HG03064 (cell line): ENCODE measurements around the gene PRR5.

ENCODE experiments used
- ATAC-seq: cut with Tn5 transposase; IDR thresholded peaks from one replicate; pipeline ENCODE4 v1.9.1; 2021; ENCODE audit warnings: low read depth; ENCODE audit not compliant: unreplicated experiment

PRR5 gene

DNA sequence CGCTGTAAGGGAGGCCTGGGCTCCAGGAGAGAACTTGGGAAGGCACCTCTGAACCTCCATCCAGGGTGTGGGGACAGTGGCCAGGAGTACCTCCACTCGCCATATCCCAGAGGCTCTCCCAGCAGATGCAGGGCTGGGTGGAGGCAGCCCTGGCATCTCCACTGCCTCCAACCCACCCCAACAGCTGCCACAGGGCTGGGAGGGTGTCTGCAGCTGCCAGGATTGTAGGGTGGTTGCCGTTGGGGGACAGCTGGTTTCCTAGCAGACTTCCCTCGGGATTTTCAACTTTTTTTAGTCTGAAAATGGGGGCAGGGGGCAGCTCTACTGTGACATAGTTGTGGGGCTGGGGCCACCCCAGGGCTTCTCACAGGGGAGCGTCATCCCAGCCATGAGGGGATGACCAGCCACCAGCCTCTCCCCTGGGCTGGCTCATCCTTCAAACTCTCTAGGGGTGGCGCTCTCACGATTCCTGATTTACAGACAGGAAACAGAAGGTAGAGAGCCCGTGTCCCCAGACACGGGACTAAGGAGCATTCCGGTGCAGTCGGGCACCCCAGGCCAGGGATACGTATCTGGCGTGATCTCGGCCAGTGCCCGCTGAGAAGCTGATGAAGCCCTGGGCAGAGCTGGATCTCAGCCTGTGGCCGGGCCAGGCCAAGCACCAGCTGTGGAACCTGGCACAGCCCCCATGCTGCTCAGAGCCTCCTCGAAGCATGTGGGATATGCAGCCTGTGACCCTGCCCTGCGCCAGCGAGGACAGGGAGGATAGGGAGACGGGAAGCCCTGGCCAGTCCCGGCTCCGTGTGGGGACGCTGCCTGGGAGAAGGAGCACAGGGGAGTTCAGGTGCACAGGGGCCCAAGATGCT is 9.9 kb downstream of the PRR5 start:
- ATAC-seq: no peak

DNA sequence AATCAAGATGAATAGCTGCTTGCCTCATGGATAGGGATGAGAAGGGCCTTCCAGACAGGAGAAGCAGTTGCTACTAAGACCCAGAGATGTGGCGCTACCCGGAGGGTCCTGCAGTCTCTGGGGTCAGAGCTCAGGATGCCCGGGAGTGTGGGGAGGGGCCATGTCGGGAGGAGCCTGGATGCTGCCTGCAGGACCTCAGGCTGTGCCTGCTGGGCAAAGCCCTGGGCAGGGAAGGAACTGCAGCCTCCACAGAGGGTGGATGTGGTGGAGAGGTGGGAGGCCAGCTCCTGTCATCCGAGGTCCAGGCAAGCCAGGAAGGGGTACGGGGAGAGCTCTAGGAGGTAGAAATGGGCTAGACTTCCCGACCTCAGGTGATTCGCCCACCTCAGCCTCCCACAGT is 11.0 kb downstream of the PRR5 start:
- no peak for ATAC-seq

DNA sequence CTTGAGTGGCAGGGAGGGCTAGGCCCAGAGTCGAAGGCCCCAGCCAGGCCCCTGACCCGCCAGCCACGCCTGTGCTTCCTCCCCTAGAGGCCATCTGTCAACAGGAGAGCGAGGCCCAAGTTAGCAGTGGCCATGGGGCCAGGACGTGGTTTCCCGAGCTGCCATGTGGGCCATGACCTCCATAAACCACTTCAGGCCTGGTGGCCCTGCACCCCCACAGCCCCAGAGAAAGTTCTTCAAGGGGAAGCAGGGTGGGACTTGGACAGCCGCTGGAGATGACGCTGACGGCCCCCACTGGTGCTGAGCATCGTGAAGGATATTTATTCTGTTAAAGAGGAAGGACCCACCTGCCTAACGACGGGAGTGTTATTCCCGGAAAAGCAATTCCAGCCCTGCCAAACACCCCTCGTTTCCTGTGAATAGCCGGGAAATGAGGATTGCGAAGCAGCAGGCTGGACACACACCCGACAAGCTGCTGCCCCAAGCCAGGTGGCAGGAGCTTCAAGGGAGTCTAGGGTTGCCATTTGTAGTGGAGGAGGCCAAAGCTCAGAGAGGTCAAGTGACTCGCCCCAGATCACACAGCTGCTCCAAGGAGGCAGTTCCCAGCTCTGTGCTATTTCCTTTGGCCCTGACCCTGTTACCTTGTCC is 12.8 kb downstream of the PRR5 start:
- no peak for ATAC-seq

DNA sequence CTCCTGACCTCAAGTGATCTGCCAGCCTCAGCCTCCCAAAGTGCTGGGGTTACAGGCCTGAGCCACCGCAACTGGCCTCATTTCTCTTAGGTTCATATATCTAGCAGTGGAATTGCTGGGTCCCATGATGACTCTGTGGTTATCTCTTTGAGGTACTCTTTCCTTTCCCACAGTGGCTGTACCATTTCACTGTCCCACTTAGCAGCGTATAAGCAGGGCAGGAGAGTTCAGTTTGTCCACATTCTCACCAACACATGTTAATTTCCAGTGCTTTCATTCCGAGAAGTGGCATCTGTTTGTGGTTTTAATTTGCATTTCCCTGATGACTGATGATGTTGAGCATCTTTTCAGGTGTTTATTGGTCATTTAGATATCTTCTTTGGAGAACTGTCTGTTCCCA is 16.4 kb downstream of the PRR5 start:
- ATAC-seq: no peak

DNA sequence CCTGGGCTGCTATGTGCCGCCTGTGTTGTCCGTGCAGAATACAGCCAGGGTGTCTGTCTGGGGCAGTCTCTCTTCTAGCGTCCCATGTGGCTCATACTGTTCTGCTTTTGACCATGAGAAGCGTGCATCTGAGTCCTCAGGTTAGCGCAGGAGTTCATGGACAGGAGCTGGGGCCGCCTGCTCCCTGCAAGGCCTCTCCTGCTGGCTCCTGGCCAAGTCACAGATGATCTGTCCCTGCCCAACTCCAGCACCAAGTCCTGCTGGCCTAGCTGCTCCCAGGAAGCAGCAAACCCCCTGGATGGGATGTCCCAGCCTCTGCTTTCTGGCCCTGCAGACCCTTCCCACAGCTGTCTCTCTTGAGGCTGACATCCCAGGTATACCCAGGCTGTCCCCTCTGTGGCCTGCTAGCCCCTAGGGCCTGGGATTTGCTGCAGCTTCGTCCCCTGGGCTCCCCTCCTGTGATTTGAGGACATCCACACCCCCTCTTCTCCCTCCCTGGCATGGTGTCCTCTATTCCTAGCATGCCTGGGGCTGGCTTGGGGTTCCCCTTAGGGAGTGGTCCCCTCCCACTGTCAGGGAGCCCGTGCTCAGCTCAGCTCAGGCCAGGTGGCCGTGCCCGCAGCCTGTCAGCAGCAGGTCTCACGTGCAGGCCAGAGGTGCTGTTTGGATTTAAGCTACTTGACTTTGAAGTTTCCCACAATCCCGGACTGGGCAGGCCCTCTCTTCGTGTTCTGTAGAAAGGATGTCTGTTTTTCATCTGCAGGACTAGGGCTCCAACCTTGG is 17.8 kb downstream of the PRR5 start:
- no peak for ATAC-seq

DNA sequence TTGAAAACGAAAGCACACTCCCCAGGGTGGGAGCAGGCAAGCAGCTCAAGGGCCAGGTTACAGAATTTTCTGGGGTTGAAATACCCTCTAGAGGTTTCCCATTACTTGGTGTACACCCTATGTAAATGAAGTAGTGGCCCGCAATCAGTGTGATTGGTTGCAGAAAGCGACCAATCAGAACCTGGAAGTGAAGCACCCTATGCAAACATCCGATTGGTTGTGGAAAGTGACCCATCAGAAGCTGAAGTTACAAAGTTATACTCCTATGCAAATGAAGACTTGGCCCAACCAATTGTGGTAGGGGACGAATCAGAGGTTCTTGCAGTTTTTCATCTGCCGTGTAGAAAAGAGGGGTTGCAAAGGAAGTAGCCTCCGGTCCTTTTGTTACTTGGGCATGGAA is 19.2 kb downstream of the PRR5 start:
- no peak for ATAC-seq

DNA sequence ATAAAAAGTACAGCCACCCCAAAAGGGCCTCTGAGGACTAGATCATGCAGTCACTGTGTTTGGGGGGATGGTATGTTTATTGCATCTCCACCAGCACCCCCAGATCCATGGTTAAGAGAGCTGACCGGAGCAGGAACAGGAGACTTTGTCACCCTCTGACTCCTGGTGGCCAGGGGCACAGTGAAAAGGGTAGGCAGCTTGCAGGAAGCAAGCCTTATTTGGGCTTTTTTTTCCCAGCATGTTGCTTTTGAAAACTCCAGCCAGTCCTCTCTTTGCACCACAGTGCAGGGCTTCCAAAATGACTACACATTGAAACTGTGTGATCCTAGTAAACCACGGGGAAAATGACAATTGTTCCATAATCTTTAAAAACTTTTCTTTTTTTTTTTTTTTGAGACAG is 20.6 kb downstream of the PRR5 start:
- ATAC-seq: no peak

DNA sequence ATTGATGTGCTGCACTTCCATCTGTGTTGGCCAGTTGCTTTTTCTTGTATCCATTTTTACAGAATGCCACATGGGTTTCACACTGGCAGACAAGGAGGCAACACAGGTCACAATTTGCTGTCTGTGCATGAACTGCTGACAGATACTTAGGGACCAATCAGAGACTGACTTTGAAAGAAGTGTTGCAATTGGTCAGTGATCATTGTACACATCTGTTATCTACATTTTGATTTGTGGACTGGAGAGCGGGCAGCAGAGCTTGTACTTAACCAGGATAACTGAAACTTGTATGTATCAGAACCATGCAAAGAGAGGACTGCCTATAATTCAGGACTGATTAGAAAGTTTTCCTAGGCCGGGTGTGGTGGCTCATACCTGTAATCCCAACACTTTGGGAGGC is 21.8 kb downstream of the PRR5 start:
- ATAC-seq: no peak

DNA sequence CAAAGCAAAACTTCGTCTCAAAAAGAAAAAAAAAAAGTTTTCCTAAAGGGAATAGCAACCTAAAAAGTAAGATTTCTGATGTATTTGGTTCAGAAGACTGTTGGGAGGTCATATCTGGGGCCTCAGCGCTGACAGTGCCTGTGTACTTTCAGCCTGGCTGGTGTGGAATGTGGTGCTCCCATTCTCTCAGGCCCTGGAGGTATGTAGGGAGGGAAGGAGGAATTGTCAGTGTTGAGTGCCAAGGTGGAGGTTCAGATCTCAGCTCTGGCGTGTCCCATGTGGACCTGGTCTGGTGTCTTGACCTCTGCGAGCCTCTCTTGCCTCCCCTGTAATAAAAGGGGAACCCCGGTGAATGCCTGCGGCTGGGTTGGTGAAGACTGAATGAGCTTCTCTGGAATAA is 22.4 kb downstream of the PRR5 start:
- no peak for ATAC-seq

DNA sequence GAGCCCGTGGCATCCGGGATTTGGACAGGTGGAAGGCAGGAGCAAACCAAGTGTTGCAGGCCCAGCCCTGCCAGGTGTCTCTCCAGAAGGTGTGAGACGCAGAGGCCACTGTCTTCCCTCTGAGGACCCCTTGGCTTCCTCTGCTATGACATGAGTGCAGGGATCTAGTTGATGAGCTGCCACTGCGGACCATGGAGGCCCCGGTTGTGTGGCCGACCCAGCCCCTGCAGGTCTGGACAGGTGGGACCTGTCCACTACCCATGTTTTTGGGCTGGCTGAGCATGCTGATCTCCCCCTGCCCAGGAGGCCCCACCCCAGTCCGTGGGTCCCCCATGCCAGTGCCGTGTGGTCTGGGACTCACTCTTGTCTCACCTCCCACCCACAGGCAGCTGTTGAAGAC is 22.9 kb downstream of the PRR5 start:
- ATAC-seq: no peak

DNA sequence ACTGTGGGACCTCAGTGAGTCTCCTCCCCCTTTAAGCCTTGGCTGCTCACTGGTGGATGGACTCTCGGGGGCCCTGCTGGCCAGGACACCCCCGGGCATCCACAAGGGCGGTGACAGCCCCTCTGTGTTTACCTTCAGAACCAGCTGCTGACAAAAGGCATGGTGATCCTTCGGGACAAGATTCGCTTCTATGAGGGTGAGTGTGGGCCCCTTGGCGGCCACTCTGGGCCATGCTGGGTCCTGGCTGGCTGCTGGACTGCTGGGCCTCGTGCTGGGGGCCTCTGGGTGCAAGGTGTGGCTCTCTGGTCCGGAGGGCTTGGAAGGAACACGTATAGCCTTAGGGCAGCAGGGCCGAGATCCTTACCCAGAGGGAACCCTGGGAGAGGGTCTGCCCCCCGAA is 24.4 kb downstream of the PRR5 start:
- ATAC-seq: no peak

DNA sequence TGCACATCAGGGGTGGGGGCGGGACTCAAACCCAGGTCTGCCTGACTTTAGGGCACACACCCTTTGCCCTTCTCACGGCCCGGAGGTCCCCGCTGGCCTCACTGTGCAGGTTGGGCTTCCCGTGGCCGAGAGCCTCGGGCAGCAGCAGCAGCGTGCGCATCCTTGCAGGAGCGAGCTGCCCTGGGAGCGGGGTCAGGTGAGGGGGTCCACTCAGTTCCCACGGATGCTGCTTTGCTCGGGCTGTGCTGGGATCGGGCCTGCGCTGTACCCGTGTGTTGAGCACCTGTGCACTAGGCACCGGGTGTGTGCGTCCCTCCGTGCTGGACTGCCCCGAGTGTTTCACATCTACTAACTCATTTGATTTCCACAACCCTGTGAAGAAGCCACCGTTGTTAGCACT is 25.1 kb downstream of the PRR5 start:
- ATAC-seq: no peak

DNA sequence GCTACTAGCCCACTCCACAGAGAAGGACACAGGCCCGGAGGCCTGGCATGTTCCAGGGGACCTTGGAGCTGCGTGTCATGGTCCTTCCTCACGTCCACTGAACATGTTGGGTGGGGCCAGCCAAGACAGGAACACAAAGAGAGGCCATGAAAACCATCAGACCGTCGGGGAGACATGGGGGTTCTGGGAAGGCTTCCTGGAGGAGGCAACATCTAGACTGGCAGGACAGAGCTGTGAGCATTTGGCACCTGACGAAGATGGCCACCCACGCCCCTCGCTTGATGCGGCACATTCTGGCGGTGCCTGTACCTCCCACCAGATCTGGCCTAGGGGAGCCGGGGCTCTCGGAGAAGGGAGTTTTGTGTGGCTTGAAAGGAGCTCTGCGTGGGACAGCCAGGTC is 25.7 kb downstream of the PRR5 start:
- no peak for ATAC-seq

DNA sequence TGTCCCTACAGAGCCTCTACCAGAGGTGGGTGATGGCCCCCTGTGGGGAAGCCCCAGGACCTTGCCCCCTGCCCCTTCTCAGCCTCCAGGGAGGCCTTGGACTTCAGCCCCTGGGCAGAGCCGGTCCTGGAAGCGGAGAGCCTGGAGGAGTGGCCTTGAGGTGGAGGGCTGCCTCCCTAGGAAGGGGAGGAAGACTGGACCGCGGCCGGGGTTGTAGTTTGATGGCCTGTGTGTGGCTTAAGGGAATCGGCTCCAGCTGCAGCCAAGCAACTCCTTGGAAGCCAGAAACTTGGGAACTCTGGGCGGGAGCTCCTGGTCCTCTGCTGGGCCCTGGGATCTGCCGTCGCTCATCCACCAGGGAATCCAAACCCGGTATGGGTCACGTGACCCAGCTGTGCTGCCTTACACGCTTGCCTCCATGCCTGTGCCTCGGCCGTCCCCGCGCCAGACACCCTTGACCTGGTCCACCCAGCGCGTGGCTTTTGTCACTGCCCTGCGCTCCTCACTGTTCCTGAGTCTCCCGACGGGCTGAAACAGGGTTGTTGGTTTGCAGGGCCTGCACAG is 26.8 kb downstream of the PRR5 start:
- no peak for ATAC-seq

DNA sequence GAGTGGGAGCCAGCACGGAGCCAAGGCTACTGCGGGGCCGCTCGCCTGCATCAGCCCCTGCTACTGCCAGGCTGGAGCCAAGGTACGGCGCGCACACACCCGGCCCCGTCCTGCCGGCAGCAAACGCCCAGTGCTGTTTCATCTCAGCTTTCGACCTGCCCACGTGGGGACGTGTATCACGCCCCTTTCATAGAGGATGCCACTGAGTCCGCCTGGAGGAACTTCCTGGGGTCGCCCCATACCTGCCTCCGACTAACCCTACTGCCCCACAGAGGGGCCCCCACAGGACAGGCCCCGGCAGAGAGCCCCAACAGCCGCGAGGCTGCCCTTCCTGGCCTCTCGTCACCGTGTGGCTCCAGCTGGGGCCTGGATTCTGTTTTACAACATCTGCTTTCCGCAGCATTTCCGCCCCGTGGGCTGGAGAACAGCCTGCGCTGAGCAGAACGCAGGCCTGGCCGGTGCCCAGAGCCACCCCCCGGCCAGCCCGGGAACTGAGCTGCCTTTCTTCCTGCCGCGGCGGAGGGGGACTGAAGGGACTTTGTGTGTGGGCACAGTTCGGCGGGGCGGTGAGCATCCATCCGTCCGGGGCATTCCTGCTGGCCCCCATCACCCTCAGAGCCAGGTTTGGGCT is 27.5 kb downstream of the PRR5 start:
- no peak for ATAC-seq

DNA sequence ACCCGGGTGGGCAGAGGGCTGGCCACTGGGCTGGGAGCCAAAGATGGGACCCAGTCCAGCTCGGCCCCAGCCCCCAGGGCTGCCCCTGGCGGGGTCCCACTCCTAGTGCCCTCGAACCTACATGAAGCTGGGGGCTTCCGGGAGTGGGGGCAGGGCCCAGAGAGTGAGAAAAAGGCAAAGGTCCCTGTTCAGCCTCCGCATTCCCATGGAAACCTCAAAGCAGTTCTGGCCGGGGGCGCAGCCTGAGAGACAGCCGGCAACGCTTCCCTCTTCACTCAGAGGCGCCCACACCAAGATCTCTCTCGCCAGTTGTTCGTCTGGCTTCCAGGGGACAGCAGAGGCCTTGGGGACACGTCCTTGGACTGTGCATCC is 28.0 kb downstream of the PRR5 start:
- ATAC-seq: no peak

DNA sequence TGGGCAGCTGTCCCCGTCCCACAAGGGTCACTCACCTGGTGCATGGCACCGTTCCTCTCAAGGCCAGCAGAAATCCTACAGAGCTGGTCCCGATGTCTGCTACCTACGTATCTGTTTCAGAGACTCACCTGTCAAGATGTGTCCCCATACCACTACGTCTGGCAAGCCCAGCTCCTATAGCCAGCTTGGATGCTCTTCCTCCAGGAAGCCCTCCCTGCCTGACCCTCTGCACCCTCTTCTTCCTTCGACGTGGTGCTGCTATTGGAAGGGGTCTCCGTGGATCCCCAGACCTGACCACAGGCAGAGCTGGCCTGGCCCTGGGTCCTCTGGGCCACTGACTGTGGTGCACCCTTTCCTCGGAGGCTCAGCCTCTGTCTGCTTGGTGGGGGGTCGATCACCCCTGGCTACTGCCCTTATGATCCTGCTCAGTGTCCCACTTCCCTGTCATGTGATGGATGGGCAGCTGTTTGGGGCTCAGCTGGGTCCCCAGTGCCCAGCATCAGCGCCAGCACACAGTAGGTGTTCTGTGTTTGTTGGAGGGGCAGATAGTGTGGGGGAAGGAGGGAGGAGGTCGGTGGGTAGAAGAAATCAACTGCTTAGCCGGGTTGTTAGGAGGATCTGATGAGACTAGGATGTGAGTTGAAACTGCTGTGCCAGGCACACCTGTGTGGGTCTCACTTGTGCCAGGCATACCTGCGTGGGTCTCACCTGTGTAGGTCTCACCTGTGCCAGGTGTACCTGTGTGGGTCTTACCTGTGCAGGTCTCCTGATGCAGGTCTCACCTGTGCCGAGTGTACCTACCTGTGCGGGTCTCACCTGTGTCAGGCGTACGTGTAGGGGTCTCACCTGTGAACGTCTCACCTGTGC is 28.7 kb downstream of the PRR5 start:
- ATAC-seq: no peak

DNA sequence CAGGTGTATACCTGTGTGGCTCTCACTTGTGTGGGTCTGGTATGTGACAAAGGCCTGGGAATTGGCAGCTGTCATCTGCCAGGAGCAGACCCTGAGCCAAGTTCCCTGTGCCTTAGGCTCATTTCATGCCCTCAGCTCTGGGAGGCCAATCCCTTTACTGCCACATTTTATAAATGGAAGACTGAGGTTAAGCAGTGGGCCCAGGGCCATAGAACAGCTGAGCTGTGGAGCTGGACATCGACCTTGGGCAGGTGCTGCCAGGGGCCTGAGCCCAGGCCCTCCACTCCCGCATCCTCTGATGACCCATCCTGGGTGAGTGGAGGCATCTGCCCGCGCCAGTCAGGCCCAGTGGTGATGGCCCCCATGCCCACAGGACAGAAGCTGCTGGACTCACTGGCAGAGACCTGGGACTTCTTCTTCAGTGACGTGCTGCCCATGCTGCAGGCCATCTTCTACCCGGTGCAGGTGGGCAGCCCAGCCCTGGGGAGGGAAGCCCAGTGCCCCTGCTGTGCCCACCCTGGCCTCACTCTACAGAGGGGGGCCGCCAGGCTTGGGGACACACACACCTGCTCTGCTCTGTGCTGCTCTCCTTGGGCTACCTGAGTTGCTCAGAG is 29.5 kb downstream of the PRR5 start:
- no peak for ATAC-seq

DNA sequence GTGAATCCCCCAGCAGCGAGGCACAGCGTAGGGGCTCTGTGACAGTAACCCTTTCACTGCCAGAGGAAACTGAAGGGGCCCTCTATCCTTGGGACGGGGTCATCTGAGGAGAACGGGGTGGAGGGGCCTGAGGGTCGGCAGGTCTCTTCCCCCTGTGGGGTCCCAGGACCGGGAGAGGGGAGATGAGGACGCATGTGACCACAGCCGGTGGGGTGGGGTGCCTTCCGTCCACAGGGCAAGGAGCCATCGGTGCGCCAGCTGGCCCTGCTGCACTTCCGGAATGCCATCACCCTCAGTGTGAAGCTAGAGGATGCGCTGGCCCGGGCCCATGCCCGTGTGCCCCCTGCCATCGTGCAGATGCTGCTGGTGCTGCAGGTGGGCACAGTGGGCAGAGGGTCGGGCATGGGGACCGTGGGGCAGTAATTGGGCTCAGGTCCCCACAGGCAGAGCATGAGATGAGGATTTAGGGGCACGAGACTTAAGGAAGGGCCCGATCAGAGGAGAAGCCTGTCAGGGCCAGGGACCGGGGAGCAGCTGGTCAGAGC is 30.1 kb downstream of the PRR5 start:
- no peak for ATAC-seq
